HG03378 (cell line): Measurements from ENCODE around the gene RHOF.
"Not testable (repeated sequence)": the region's sequence is repeated elsewhere in the genome, so short reads cannot be mapped to it uniquely, and the experiment has no call there.

ENCODE experiments used
- ATAC-seq: cut with Tn5 transposase; IDR thresholded peaks from one replicate; pipeline ENCODE4 v1.9.1; 2021; ENCODE audit warnings: mild to moderate bottlenecking, moderate library complexity; ENCODE audit not compliant: unreplicated experiment

The RHOF gene

GRCh38 chr12:121793838-121794533, 498 bp upstream of the RHOF start:
- ATAC-seq, result peak; percentile 31

GRCh38 chr12:121792607-121793439, 665 bp downstream of the RHOF start:
- no peak for ATAC-seq

GRCh38 chr12:121791671-121792551, 1.6 kb downstream of the RHOF start:
- no peak for ATAC-seq

GRCh38 chr12:121790785-121791184, 2.7 kb downstream of the RHOF start:
- ATAC-seq, result not testable (repeated sequence)

GRCh38 chr12:121789800-121790728, 3.4 kb downstream of the RHOF start:
- ATAC-seq, result peak; percentile 29

- no peak for ATAC-seq
These were observed 4.2 kb downstream of the RHOF start for GRCh38 chr12:121789233-121789781.

GRCh38 chr12:121788176-121788818, 5.2 kb downstream of the RHOF start:
- no peak for ATAC-seq

- ATAC-seq, result no peak
These were observed 6.1 kb downstream of the RHOF start for GRCh38 chr12:121787063-121788025.

- no peak for ATAC-seq
These were observed 7.1 kb downstream of the RHOF start for GRCh38 chr12:121786440-121786825.

GRCh38 chr12:121784460-121784859, 9.0 kb downstream of the RHOF start:
- ATAC-seq, result no peak

GRCh38 chr12:121783766-121784165, 9.7 kb downstream of the RHOF start:
- ATAC-seq, result no peak

GRCh38 chr12:121781998-121782979, 11.2 kb downstream of the RHOF start:
- no peak for ATAC-seq

- no peak for ATAC-seq
These were observed 11.9 kb downstream of the RHOF start for GRCh38 chr12:121781484-121781997.

- ATAC-seq, result no peak
These were observed 13.1 kb downstream of the RHOF start for GRCh38 chr12:121780429-121780828.

- ATAC-seq, result no peak
These were observed 14.0 kb downstream of the RHOF start for GRCh38 chr12:121779422-121779895.

GRCh38 chr12:121778567-121779421, 14.7 kb downstream of the RHOF start:
- ATAC-seq, result no peak
